Body of pancreas (tissue), 4 donors: Measurements from ENCODE around the gene FAM170B.

ENCODE experiments used
- CTCF ChIP-seq, 7 experiments: fragments of 450-650 bp in 4 of 7; fragments of 200-600 bp in 3 of 7; sonication (generic) in 3 of 7; IDR thresholded peaks; one replicate each; pipeline ENCODE4 v1.5.1; 2016 to 2019; ENCODE audit warnings: antibody characterized with exemption in 7 of 7
- POLR2A ChIP-seq, 3 donors: fragments of 450-650 bp; IDR thresholded peaks; one replicate each; pipeline ENCODE4 v1.6.1; 2016; ENCODE audit warnings: antibody characterized with exemption in 3 of 3, mild to moderate bottlenecking in 2 of 3

- TF ChIP-seq CTCF (IDR thresholded peaks at IDR 0.05) (no peak), POLR2A (IDR thresholded peaks at IDR 0.05) (no peak)
Observed at GRCh38 chr10:49107111-49107886, 26.5 kb downstream of the FAM170B start.
